Mesodermal cell (in vitro differentiated cells): ENCODE results near the gene KCNH3.

Source experiments
- H3K27ac ChIP-seq: 2 replicates; pipeline ENCODE4 v1.7.0; 2013; ENCODE audit warnings: mild to moderate bottlenecking, low read depth, low read length, moderate library complexity; ENCODE audit not compliant: severe bottlenecking
- H3K36me3 ChIP-seq: 2 replicates; pipeline ENCODE4 v1.7.1; 2013; ENCODE audit warnings: mild to moderate bottlenecking, low read length, moderate library complexity; ENCODE audit not compliant: control insufficient read depth, insufficient read depth
- H3K4me1 ChIP-seq: one replicate; pipeline ENCODE4 v1.7.1; 2013; ENCODE audit warnings: mild to moderate bottlenecking, low read length; ENCODE audit not compliant: insufficient read depth, control insufficient read depth, poor library complexity, severe bottlenecking
- H3K4me3 ChIP-seq: 2 replicates; pipeline ENCODE4 v1.7.0; 2013; ENCODE audit warnings: low read length, control low read depth, mild to moderate bottlenecking; ENCODE audit not compliant: insufficient read depth, poor library complexity, severe bottlenecking; ENCODE audit errors: extremely low read depth
- H3K9me3 ChIP-seq: 2 replicates; pipeline ENCODE4 v1.7.1; 2013; ENCODE audit warnings: mild to moderate bottlenecking, low read length, moderate library complexity; ENCODE audit not compliant: control insufficient read depth
- WGBS, 2 experiments: methylation state at CpG; one replicate each; pipeline ENCODE4 v1.1.5; 2013; ENCODE audit warnings: missing lambda C conversion rate in 2 of 2; ENCODE audit not compliant: insufficient coverage in 2 of 2; 5-methylcytosine and 5-hydroxymethylcytosine counted together

Gene KCNH3

GRCh38 chr12:49556391-49557186 lies 17.8 kb downstream of the KCNH3 start:
- WGBS, 2 experiments, result 97 to 99% methylated on average over 11 to 12 of the region's 12 CpGs

GRCh38 chr12:49557187-49557916 lies 18.5 kb downstream of the KCNH3 start:
- Histone ChIP-seq H3K9me3 (no peaks in the 10 kb centered on the region), H3K4me1 (peaks cover 4% of the 10 kb centered on the region), H3K4me3 (no peak overlapping the region), H3K36me3 (peaks cover 64% of the 10 kb centered on the region), H3K27ac (no peak overlapping the region)
- 92 to 94% methylated on average over 10 to 12 of the region's 18 CpGs for WGBS, 2 experiments

More at GRCh38 chr12:49556391-49557186, 17.8 kb downstream of the KCNH3 start:
- Histone ChIP-seq H3K4me3 (no peak overlapping the region), H3K9me3 (no peaks in the 10 kb centered on the region), H3K36me3 (peaks cover 57% of the 10 kb centered on the region), H3K4me1 (peaks cover 4% of the 10 kb centered on the region), H3K27ac (no peak overlapping the region)

DNA sequence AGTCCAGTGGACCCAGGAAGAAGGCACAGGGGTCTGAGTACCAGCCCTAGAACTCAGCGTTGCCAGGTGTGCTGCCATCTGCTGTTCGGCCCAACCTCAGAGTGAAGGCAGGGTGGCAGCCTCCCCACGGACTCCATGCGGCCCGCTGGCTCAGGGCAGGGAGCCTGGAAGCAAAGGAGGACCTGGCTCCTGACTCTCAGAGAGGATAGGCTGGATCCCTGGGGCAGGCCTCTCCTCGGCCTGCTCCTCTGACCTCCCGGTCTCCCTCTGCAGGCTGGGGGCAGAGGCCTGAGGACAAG lies 19.0 kb downstream of the KCNH3 start:
- peaks cover 70% of the 10 kb centered on the region for H3K36me3 ChIP-seq
- H3K4me1 ChIP-seq, result peaks cover 4% of the 10 kb centered on the region
- no peak overlapping the region for H3K4me3 ChIP-seq
- WGBS, 2 experiments, result 91 to 95% methylated on average over 6 to 7 of the region's 7 CpGs
- no peaks in the 10 kb centered on the region for H3K9me3 ChIP-seq
- H3K27ac ChIP-seq, result no peak overlapping the region

DNA sequence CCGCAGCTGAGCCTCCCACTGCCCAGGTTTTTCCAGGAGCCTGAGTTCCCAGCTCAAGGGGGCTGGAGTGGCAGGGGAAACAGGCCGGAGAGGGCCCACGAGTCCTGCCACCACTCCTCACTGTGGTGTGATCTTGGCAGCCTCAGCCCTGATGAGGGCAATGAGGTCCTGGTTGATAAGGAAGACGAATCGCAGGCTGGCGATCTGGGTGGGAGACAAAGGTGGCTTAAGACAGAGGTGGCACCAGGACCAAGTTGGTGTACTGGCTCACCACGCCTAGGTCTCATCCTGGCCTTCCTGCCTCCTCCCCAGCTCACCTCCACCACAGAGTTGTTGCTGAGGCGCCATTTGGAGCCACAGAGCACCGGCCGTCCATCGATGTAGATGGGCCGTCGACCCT lies 19.7 kb downstream of the KCNH3 start:
- Histone ChIP-seq H3K36me3 (peaks cover 76% of the 10 kb centered on the region), H3K27ac (no peak overlapping the region), H3K9me3 (no peaks in the 10 kb centered on the region), H3K4me3 (no peak overlapping the region), H3K4me1 (peaks cover 4% of the 10 kb centered on the region)
- 94 to 96% methylated on average over 11 to 13 of the region's 13 CpGs for WGBS, 2 experiments

DNA sequence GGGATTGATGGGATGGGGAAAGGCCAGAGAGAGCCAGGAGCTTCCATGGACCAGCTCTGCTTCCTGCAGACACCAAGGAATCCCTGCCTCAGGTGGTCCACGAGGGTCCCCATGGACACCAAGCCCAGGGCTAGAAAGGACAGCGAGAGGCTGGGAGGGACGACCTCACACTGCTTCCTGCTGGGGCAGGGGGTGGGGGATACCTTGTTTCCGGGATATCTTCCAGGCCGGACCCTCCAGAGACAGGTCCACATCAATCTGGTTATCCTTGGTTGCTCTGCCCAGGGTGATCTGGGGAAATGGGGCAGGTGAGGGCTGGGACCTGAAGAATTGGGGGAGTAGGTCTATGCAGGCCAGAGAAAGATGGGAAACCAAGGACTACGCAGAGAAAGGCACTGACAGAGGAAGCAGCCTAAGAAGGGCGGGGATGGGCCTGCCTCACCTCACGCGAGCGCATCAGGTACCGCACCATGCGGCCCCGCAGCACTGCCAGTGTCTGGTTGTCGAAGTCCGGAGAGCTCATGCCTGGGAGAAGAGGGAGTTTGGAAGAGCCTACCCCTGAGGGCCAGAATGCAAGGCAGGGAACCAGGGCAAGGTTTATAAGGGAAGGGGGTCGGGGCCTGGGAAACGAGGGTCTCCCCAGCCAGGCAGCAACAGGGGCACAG lies 20.3 kb downstream of the KCNH3 start:
- H3K9me3 ChIP-seq, result no peaks in the 10 kb centered on the region
- H3K27ac ChIP-seq, result no peak overlapping the region
- WGBS, 2 experiments, result 96 to 98% methylated on average over 13 to 16 of the region's 17 CpGs
- H3K4me3 ChIP-seq, result no peak overlapping the region
- peaks cover 82% of the 10 kb centered on the region for H3K36me3 ChIP-seq
- H3K4me1 ChIP-seq, result peaks cover 4% of the 10 kb centered on the region

GRCh38 chr12:49560695-49561094 lies 21.9 kb downstream of the KCNH3 start:
- no peak overlapping the region for H3K4me3 ChIP-seq
- H3K36me3 ChIP-seq, result peaks cover 98% of the 10 kb centered on the region
- H3K4me1 ChIP-seq, result no peaks in the 10 kb centered on the region
- 95 to 96% methylated on average over 7 of the region's 7 CpGs for WGBS, 2 experiments
- no peaks in the 10 kb centered on the region for H3K9me3 ChIP-seq
- no peak overlapping the region for H3K27ac ChIP-seq

- H3K9me3 ChIP-seq, result no peaks in the 10 kb centered on the region
- H3K27ac ChIP-seq, result no peak overlapping the region
- WGBS, 2 experiments, result 93 to 94% methylated on average over 4 to 5 of the region's 6 CpGs
- H3K36me3 ChIP-seq, result peaks cover 90% of the 10 kb centered on the region
- no peak overlapping the region for H3K4me3 ChIP-seq
- peaks cover 6% of the 10 kb centered on the region for H3K4me1 ChIP-seq
Observed at GRCh38 chr12:49562233-49562632, 23.4 kb downstream of the KCNH3 start.

DNA sequence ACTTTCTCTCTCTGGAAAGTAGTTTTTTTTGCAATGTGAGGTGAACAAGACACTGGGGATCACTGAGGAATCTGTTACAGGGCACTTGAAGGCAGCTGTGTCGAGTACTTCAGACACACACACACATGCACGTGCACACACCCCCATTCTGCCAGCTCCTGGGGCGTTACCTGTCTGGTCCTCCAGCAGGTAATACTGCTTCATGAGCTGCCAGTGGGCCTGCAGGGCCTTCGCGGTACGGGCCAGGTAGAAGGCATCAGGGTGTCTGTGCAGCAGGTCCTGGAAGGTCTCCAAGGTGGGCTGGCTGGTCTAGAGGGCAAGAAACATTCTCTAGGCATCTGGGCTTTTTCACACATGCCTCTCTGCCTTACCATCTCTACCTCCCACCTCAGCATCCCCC lies 24.0 kb downstream of the KCNH3 start:
- H3K27ac ChIP-seq, result no peak overlapping the region
- H3K4me1 ChIP-seq, result peaks cover 6% of the 10 kb centered on the region
- peaks cover 84% of the 10 kb centered on the region for H3K36me3 ChIP-seq
- H3K9me3 ChIP-seq, result no peaks in the 10 kb centered on the region
- H3K4me3 ChIP-seq, result no peak overlapping the region
- 91 to 97% methylated on average over 4 to 5 of the region's 6 CpGs for WGBS, 2 experiments

DNA sequence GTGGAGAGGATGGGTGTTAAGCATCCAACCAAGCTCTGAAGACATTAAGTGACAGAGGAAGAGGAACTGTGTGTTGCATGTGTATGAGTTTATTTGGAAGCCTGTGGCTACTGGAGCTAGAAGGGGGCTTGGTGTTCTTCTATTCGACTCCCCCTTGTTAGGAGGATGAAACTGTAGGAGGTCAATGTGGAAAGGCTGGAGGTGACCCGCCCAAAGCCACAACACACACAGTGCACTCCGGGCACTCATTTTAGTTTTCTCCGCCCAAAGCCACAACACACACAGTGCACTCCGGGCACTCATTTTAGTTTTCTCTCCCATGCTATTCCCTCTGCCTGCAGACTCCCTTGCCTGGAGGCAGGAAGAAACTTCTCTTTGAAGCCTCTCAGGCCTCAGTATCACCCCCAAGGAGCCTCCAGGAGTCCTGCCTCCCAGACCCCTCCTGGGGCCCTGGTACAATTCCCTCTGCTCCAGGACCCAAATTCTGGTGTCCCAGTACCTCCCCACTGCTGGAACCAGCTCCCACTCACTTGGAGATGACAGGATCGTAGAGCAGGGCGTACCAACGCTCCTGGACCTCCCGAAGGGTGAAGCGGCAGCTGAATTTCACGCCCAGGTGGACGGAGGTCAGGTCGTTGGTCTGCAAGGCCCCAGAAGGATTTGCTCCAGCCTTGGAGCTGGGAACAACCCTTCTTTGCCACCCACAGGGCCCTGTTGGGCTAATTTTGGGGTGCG lies 25.3 kb downstream of the KCNH3 start:
- no peak overlapping the region for H3K27ac ChIP-seq
- peaks cover 71% of the 10 kb centered on the region for H3K36me3 ChIP-seq
- H3K4me1 ChIP-seq, result peaks cover 10% of the 10 kb centered on the region
- no peaks in the 10 kb centered on the region for H3K9me3 ChIP-seq
- H3K4me3 ChIP-seq, result no peak overlapping the region
- WGBS, 2 experiments, result 96 to 98% methylated on average over 9 to 10 of the region's 14 CpGs

DNA sequence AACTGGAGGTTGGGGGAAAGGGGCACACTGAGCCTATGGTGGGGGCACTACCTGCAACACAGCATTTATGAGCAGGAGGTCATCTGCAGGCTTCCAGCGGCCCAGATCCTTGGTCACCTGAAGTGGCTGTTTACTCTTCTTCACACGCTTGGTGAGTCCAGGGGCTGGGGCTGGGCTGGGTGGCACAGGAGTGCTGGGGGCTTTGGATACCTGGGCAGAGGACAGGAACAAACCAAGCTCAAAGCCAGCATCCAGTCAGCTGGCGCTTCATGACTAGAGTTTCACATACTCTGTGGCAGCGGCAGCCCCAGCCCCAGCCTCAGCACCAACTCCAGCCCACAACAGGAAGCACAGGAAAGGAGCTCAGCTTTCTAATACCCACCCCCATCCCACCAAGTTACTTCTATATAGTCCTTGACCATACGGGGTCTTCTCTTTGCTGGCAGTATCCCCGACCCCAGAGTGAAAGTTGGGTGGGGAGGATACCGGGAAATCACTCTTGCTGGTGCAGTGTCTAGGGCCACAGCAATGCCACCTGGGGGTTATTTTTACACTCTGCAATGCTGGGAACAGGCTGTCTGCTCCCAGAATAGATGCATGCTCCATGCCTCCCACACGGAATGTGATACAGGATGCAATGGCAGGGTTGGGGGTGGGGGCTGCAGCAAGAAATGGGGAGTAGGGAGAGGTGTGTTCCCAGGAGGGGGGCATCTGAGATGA lies 26.0 kb downstream of the KCNH3 start:
- no peaks in the 10 kb centered on the region for H3K9me3 ChIP-seq
- WGBS, 2 experiments, result 96 to 97% methylated on average over 6 to 7 of the region's 8 CpGs
- H3K36me3 ChIP-seq, result peaks cover 64% of the 10 kb centered on the region
- H3K4me3 ChIP-seq, result no peak overlapping the region
- H3K4me1 ChIP-seq, result peaks cover 12% of the 10 kb centered on the region
- no peak overlapping the region for H3K27ac ChIP-seq
